ACC112 (cell line): ENCODE measurements around the gene NRN1.

Source experiments
- H2AFZ ChIP-seq: fragments of 200-600 bp; sonication (generic); one replicate; pipeline ENCODE4 v1.6.0; 2017; ENCODE audit warnings: antibody characterized with exemption, low read length; ENCODE audit not compliant: unreplicated experiment
- H3K27ac ChIP-seq: fragments of 200-600 bp; sonication (generic); 2 replicates; pipeline ENCODE4 v1.5.1; 2014; ENCODE audit warnings: low read depth, mild to moderate bottlenecking, antibody characterized with exemption, low read length, moderate library complexity
- H3K27me3 ChIP-seq: fragments of 200-600 bp; sonication (generic); 2 replicates; pipeline ENCODE4 v1.6.1; 2014; ENCODE audit warnings: mild to moderate bottlenecking, antibody characterized with exemption, low read length, moderate library complexity, mixed read lengths; ENCODE audit not compliant: insufficient read depth
- H3K36me3 ChIP-seq: fragments of 200-600 bp; sonication (generic); 2 replicates; pipeline ENCODE4 v1.6.1; 2016; ENCODE audit warnings: mild to moderate bottlenecking, antibody characterized with exemption, low read length, moderate library complexity, mixed read lengths; ENCODE audit not compliant: insufficient read depth
- H3K4me1 ChIP-seq: fragments of 200-600 bp; sonication (generic); one replicate; pipeline ENCODE4 v1.6.1; 2016; ENCODE audit warnings: low read length, mixed read lengths; ENCODE audit not compliant: insufficient read depth, unreplicated experiment, control insufficient read depth
- H3K4me3 ChIP-seq: fragments of 200-600 bp; sonication (generic); 2 replicates; pipeline ENCODE4 v1.5.1; 2014; ENCODE audit warnings: mild to moderate bottlenecking, low read depth, low read length
- H3K79me2 ChIP-seq: fragments of 200-600 bp; sonication (generic); one replicate; pipeline ENCODE4 v1.6.0; 2016; ENCODE audit warnings: low read length; ENCODE audit not compliant: control insufficient read depth, unreplicated experiment, insufficient read depth

NRN1 gene

DNA sequence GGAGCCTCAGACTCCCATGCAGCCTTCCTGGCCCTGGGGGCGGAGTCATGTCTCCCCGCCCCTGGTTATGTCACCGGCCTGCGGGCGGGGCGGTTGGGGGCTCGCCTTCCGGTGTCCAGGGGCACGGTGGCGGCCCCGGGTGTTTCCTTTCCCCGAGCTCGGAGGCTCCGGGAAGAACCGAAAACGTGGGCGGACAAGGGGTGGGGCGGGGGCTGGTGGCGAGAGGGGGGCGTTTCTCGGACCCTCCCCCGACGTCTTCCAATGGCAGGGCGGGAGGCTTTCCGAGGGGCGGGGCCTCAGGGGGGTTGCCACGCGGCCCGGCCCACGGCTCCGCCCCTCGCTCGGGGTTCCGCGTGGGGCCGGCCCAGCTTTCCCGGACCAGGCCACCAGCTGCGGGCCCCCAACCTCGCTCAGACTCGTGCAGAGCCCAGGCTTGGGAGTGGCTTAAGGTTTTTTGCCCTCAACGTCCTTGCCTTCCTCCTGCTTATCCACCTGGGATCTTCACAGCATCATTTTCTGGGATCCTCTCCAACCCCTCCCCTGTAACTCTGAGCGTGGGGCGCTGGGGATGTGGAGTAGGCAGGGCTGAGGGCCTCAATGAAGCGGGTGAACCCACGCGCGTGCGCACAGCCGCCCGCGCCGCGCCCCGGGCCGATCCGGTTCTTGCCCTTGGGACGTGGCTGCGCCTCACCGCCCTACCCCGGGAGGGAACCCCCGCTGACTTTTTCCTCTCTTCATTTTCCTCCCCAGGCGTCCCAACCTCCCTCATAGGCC, 2.1 kb upstream of the NRN1 start:
- no peak overlapping the region for H3K27ac ChIP-seq
- no peaks in the 10 kb centered on the region for H3K79me2 ChIP-seq
- no peak overlapping the region for H3K4me3 ChIP-seq
- peaks cover 69% of the 10 kb centered on the region for H3K27me3 ChIP-seq
- H3K4me1 ChIP-seq = no peaks in the 10 kb centered on the region
- no peak overlapping the region for H2AFZ ChIP-seq
- no peaks in the 10 kb centered on the region for H3K36me3 ChIP-seq

DNA sequence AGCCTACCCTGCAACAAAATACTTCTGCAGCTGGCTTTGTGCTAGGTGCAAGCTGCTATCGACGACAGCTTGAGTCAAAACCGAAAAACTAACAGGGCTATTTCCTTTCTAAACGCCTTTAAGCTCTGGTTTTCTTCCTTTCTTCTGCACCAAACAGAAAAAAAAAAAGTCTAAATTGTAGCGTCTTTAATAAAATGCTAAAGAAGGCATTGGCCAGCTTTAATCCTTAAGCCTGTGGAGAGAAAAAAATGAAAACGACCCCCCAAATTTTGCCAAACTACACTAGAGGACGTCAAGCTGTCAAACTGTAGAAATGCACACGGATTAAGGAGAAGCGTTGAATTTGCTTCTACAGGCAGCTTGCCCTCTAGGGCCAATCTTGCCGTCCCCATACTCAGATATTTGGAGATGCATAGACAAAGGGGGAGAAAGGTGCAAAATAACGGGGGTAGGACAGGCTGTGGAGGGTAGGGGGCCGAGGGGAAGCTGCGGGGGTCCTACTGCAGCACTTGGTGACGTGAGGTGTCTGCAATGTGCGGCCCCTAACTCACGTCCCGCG, 1.4 kb upstream of the NRN1 start:
- Histone ChIP-seq H3K4me1 (no peaks in the 10 kb centered on the region), H3K4me3 (no peak overlapping the region), H3K79me2 (no peaks in the 10 kb centered on the region), H3K27ac (no peak overlapping the region), H3K36me3 (no peaks in the 10 kb centered on the region), H2AFZ (no peak overlapping the region), H3K27me3 (peaks cover 76% of the 10 kb centered on the region)

DNA sequence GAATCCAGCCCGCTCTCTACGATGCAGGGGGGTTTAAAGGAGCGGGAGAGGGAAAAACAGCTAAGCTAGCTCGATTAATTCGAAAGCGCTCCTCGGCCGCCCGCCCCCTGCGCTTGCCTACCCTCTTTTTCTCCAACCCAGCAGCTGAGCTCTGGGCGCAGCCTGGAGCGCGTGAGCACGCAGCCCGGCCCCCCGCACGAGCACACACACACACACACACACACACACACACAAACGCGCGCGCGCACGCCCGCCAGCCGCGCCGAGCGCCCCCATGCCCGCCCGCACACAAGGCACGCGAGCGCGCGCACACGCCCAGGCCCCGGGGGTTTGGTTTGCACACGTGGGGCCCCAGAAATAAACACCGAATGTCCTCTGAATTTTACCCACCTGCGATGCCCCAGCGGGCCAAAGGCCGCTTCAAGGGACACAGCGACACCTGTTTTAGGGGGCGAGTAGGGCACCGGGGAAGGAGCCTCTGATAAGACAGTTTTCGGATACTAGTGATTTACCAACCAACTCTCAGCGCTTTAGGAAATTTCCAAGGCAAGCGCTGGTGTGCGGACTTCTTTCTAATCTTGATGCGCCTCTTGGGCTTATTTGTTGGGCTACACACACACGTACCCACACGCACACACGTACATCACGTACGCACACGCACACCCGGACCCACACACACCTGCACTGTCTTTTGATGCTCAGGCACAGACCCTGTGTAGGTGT, 802 bp upstream of the NRN1 start:
- Histone ChIP-seq H3K79me2 (no peaks in the 10 kb centered on the region), H3K4me3 (peak overlapping the region; percentile 25; the same call in 1 of the 2 replicates), H3K4me1 (no peaks in the 10 kb centered on the region), H2AFZ (no peak overlapping the region), H3K27me3 (peaks cover 82% of the 10 kb centered on the region), H3K36me3 (no peaks in the 10 kb centered on the region), H3K27ac (no peak overlapping the region)

DNA sequence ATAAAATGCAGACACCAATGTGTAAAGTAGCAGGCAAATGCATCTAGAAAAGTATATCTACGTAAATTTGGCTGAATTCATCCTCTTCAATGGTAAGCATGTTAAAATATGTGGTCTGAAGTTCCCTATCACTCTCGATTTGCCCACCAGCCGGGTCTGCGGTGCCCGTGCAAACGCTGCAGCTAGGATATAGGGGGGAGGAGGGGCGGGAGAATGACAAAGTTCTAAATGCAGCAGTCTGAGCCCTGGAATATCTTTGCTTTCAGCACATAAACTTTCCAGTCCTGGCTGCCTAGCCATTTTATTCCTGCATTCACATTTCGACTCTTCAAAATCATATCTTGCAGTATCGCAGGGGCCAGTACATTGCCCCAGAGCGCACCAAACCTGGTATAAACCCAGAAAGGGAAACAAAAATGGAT, 708 bp downstream of the NRN1 start:
- no peak overlapping the region for H2AFZ ChIP-seq
- no peaks in the 10 kb centered on the region for H3K79me2 ChIP-seq
- H3K36me3 ChIP-seq = no peaks in the 10 kb centered on the region
- H3K4me1 ChIP-seq = no peaks in the 10 kb centered on the region
- peaks cover 89% of the 10 kb centered on the region for H3K27me3 ChIP-seq
- no peak overlapping the region for H3K27ac ChIP-seq
- H3K4me3 ChIP-seq = 0 out of 2 replicates have a peak overlapping the region, but pooled peaks have one; percentile 32

DNA sequence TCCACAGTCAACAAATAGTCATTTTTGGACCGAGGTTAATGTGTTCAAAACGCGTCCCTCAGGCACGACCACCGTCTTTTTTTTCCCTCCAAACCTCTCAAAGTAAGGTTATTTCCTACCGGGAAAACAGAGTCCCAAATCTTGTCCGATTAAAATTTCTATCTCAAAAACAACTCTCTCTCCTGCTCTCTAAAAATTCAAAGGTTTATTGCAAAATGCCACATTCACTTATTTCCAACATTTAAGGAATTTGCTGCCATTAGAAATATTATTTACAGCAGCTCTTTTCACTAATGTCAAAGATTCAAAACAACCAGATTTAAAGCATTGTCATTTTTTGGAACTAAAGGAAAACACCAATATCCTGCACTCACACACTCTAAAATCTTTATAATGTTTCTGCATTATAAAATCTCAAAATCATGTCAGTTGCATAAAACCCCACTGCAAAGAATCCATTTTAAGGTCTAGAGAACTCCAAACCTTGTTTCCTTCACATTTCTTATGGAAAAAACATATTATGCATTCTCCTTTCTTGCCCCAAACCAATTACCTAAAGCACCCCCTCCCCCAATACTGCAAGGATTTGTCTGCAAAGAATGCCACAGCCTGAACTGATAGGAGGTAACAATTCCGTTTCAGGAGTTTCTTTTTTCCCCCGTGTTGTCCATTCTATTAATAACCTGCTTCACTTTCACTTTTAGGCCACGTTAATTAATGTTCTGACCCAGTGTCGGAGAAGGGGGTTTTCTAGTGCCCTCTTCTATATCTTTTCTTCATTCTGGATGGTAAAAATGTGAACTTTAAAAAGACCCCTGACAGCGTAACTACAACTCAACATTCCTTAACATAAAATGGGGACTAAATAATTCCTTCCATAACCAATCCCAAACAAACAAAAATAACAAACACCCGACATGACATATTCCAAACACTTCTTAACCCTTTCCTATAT, 1.4 kb downstream of the NRN1 start:
- no peak overlapping the region for H2AFZ ChIP-seq
- H3K4me1 ChIP-seq = no peaks in the 10 kb centered on the region
- H3K4me3 ChIP-seq = 0 out of 2 replicates have a peak overlapping the region, but pooled peaks have one; percentile 32
- H3K27me3 ChIP-seq = peaks cover 95% of the 10 kb centered on the region
- H3K27ac ChIP-seq = no peak overlapping the region
- no peaks in the 10 kb centered on the region for H3K36me3 ChIP-seq
- no peaks in the 10 kb centered on the region for H3K79me2 ChIP-seq

DNA sequence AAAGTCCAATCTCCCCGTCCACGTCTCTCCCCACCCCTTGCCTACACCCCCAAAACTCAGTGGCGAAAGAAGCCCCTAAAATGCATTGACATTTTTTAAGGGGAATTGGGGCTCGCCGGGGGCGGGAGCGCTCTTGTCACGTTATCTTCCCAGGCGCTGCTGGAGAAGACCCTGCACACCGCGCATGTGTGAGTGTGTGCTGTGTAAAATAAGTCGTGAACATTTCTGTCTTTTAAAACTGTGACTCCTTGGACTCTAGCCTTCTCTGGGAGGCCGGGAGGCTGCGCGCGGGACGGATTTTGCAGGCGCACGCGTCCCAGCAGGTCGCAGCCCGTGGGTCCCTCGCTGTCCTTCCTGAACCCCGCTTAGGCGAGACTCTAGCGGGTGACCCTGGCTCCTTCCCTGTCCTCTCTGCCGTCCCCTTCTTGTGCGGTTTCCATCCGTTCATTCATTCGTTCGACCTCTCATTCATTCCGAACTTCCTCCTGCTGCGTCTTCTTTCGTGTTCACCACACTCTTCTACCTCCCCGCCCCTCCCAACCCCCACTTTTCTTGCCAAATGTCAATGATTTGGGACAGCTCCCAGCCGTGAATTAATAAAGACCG, 2.2 kb downstream of the NRN1 start:
- H3K4me3 ChIP-seq = no peak overlapping the region
- no peaks in the 10 kb centered on the region for H3K4me1 ChIP-seq
- H2AFZ ChIP-seq = no peak overlapping the region
- H3K27ac ChIP-seq = no peak overlapping the region
- no peaks in the 10 kb centered on the region for H3K36me3 ChIP-seq
- H3K79me2 ChIP-seq = no peaks in the 10 kb centered on the region
- peaks cover 99% of the 10 kb centered on the region for H3K27me3 ChIP-seq

DNA sequence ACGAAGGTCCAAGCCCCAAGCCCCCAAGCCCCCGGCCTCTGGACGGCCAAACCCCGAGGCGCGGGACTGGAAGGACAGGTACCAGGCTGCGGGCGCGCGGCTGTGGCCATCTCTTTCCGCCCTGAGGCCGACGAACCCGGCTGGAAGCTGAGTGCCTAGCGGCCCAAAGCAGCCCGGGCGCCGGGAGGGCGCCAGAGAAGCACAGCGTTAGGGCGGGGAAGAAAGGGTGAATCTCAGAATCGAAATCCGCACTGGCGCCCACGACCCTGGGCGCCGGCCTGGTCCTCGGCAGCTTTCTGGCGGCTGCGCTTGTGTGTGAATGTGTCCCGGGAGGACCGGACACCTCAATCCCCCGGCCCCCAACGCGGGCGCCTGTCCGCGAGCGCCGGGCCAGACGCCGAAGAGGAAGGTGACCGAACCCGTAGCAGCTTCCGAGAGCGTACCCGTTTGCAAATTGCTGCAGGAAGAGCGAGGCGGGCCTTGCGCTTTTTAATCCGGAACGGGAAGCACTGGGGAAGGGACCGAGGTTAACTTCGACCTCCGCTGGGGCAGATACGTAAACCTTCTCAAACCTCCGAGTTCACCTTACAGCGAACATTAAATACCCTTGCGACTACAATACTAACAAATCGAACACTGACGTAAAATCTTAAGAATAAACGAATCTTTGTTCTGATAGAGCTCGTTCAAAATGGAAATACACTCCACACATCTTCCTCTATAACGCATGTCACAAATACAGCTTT, 2.9 kb downstream of the NRN1 start:
- Histone ChIP-seq H2AFZ (no peak overlapping the region), H3K36me3 (no peaks in the 10 kb centered on the region), H3K79me2 (no peaks in the 10 kb centered on the region), H3K27ac (no peak overlapping the region), H3K4me1 (no peaks in the 10 kb centered on the region), H3K4me3 (no peak overlapping the region), H3K27me3 (peaks cover 99% of the 10 kb centered on the region)

DNA sequence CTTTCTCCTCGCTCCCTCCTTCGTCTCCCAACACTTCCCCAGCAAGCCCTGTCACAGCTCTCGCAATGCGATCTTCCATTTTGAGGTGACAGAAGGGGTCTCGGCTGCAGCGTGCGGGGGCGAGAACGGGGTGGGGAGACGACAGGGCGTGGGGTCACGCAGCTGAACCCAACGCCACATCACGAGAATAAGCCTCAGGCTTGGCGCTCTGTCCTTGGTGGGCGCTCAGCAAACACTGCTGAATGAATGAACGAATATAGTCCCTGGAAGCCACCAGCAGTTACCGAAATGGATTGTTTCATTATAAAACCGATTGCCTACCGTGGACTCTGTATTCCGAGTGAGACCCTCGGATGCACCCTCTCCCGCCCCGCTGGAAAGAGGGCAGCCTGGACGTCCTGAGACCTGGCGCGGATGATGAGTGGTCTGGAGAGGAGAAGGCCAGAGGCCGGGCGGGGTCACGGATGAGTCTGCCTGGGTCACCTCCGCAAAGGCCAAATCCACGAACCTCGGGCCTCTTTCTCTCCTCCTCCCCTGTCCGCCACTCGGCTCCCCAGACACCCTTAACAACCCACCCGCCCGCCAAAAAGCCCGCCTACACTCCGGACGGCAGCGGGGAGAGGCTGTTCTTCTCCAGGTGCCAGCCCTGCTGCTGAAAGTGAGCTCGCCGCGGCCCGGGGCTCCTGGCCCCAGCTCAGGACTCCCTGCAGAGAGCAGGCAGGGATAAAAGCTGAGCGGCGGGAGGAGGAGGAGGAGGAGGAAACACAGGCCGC, 3.7 kb downstream of the NRN1 start:
- Histone ChIP-seq H3K4me1 (no peaks in the 10 kb centered on the region), H3K79me2 (no peaks in the 10 kb centered on the region), H3K27me3 (peaks cover 99% of the 10 kb centered on the region), H3K4me3 (no peak overlapping the region), H3K36me3 (no peaks in the 10 kb centered on the region), H2AFZ (no peak overlapping the region), H3K27ac (no peak overlapping the region)
